Activated naive CD8-positive, alpha-beta T cell treated with anti-CD3 and anti-CD28 coated beads, Interleukin-2, amount 50 U/mL, for 16 hours (primary cell): ENCODE measurements around the gene SORCS2.

Source experiments
- DNase-seq: peaks from one replicate; pipeline ENCODE4 v3.0.0-alpha.2; 2020; ENCODE audit warnings: low read depth, low spot score

Gene SORCS2

DNA sequence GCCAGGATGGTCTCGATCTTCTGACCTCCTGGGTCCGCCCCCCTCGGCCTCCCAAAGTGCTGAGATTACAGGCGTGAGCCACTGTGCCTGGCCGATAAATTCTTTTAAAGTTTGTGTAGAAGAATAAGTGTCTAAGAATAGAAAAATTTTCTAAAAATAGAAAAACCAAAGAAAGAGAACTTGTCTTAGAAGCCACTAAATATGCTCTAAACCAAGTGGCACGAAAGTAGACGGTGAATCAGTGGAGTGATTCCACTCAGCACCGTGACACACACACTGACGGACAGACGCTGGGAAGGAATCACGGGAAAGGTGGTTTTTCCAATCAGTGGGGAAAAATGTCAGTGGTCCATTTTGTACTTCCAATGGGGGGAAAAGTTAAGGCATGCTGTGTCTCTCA, 315.0 kb downstream of the SORCS2 start:
- DNase-seq, result no peak

DNA sequence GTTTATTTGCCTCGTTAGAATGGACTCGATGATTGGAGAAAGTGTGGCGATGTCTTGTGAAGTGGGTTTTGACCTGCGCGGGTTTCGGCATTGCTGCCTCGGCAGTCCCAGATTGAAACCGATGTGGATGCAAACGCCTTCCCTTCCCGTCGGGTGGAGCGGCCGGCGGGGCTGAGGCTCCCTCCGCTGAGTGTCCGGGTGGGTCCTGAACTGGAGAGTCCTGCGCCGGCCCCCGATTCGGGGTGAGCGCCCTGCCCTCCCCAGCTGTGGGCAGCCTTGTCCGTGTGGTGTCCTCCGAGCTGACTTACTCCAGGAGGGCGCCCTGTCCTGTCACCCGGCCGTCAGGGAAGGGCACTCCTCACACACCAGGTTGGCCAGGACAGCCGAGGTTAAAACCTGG, 317.7 kb downstream of the SORCS2 start:
- no peak for DNase-seq

DNA sequence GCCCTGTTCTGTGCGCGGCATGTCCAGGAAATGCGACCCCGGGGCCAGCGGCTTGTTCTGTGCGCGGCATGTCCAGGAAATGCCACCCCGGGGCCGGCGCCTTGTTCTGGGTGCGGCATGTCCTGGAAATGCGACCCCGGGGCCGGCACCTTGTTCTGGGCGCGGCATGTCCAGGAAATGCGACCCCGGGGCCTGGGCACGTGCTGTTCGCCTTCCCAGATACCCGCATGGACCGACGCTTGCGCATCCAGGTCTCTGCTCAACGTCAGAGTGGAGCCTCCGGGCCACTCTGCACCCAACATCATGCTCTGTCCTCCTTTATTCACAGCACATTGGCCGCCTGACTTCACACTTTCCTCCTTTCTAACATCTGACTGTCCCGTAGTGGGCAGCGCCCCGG, 318.2 kb downstream of the SORCS2 start:
- no peak for DNase-seq

DNA sequence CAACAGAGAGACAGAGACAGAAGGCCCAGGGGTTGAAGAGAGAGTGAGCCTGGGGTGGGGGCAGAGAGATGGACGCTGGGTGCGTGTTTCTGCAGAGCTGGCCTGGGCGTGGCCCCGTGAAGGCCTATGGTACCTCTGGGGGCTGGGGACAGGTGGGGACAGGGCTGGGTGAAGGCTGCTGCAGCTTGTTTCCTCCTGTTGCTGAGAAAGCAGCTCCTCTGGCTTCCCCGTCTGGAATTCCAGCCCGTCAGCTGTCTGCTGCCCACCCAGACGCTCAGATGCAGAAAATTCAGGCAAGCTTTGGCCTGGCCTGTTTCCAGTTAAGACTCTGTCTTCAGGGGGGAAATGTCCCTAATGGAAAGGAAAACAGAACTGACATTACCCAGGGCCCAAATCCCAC, 319.2 kb downstream of the SORCS2 start:
- no peak for DNase-seq

DNA sequence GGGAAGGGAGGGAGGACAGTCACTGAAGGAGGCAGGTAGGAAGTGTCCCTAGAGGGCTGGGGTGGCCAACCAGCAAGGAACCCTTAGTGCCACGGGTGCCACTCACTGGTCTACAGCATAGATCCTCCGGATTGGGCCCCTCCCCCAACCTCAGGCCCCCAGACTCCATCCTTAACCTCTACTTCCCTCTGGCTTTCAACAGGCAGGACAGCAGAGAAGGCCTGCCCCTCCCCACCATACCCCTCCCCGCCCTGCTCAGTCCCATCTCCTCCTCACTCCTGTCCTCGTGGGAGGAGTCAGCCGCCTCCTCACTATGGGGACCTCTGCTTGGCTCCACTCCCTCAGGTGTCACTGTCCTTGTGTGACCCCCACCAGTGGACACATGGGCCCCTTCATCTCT, 320.1 kb downstream of the SORCS2 start:
- DNase-seq, result no peak

DNA sequence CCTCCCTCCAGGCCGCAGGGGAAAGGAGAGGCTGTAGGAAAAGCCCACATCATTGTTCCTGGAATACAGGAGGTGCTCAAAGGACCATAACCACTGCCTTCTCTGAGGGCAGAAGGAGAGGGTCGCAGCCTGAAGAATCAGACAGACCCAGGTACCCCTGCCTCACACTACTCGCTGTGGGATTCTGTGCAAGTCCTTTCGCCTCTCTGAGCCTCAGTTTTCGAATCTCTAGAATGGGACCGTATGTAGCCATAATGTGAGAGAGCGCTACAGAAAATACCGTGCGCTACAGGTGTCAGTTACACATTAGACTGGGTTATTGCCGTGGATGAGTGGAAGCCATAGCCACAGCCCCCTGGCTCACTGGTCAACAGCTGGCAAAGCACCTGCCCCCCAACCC, 320.6 kb downstream of the SORCS2 start:
- no peak for DNase-seq

DNA sequence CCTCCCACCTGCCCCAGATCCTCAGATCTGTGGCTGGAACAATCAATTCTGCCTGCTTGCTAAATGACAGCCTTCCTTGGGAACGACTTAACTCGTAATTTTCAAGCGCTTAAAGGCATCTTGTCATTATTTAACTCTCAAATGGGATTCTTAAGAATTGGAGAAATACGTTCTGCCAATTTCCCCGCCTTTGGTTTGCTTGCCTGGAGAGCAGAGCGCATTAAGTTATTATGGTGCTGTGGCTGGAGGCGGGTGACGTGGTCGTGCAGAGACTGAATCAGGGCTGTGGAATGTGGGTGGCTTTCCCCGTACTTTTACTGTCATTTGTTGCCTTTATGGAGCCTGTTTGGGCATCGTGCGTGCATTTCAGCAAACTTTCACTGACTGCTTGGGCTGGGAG, 321.3 kb downstream of the SORCS2 start:
- no peak for DNase-seq

DNA sequence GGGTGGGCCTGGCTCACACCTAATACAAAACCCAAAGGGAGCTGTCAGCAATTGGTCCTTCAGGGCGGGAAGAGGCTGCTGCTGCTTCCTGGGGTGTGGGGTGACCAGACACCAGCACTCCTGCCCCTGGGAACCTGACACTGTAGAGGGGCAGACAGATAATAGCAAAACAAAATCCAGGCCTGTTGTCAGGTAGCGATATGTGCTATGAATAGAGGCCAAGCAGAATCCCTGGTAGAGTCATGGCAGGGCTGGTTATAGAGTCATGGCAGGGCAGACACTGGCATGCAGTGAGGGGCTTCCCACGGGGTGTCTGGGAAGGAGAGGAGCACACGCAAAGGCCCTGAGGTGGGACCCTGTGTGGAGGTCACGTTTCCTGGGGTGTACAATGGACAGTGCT, 321.9 kb downstream of the SORCS2 start:
- DNase-seq, result no peak

DNA sequence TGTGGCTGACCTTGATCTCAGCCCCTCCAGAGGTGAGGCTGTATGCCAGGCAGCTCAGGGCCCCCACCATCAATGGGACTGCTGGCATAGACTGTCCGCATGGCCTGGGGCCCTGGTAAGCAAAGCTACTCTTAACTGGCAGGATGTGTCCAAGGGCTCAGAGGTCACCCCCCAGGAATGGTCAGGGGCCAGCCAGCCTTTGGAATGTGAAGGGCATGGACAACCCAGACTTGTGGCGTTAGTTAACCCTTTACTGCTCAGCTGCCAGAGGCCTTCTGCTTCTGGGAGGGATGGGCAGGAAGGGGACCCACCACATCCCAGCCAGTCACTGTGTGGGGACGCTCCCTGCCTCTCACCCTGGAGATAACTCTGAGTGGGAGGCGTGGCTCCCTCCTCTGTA, 322.5 kb downstream of the SORCS2 start:
- no peak for DNase-seq

DNA sequence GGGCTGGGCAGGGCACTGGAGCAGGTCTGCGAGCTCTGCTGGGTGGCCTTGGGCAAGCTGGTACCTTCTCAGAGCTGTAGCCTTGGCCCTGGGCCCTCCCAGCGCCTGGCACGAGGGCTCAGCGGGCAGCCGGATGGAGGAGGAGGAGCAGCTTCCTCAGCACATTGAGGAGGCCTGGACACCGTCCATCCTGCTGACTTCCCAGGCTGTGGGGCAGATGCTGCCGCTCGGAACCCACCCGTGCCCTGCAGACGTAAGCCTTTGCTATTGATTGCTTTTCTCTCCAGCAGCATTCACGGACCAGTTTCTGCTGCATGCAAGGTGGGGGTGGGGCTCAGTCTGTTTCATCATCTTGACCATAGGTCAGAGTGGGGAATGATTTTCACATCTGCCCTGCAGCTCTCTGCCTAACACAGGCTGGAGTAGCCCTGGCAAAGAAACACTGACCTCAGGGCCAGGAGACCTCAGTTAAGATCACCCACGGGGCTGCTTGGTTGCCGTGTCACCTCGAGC, 323.1 kb downstream of the SORCS2 start:
- no peak for DNase-seq

DNA sequence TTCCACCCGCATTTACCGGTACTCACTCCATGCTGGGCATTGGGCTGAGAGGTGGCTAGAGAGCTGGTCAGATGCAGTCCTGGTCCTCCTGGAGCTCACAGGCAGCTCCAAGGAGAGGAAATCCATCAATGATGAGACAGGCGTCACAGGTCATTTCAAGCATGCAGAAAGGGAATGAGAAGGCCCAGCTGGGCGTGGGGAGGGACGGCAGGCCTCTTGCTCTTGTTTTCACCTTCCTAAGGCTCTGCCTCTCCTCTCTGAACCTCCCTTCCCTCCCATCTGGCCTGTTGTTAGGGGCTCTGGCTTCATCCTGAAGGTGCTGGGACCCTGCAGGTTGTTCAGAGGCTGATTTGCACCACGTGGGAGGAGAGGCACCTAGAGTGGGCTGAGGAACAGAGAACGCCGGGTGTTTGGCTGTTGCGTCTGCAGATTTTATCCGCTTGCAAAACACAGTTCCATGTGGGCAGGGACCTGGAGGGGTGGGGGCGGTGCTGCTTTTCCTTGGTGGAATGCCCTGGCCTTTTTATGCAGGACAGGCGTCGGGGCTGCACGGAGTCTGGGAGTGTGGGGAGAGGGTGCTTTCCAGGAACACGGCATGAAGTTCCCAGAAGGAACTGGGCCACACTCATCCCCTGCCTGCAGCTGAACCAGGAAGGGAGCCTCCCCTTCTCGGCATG, 323.9 kb downstream of the SORCS2 start:
- DNase-seq, result no peak

DNA sequence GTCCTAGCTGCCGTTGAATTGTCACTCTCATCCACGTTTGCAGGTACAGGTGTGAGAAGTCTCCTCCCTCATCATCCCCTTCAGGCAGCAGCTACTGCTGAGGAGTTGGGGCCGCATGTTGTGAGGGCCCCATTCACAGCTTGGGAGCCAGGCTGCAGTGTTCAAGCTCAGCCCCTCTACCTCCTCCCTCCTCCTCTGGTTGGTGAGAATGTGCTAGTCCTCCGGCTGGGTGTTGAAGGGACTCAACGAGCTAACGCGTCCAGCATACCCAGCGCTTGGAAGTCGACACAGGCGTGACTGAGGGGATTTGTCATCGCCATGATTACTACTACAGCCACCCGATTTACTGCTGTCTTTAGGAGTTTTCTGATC, 324.4 kb downstream of the SORCS2 start:
- DNase-seq, result no peak

DNA sequence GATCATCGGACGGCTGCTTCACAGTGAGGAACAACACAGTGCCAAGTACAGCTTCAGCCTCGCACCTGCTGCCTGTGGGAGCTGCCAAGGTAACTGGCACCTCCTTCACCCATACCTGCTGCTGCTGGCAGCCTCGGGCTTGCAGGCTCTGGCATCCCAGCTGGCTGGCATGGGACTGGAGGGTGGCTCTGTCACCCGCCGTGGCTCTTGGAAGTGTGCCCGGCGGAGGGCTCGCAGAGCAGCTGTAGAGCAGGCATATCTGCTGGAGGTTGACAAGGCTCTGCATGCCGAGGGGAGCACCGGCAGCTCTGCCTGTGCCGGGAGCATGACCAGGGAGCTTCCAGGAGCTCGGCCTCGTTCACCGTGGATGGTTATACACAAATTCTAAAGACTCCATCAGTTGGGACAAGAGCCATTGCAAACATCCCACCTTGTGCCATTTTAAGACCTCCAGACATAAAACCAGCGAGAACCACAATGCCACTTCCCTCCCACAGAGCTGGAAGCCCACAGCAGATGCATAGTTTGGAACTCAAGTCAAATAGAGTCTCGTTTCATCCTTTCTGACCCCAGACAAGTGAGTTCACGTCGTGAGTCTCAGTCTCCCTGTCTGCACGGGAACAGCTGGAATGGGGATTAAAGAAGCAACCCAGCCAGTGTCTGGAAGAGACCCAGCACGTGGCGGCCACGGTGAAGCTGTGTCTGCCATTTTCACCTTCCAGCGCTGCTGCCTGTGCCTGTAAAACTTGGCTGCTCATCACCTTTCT, 326.7 kb downstream of the SORCS2 start:
- no peak for DNase-seq

DNA sequence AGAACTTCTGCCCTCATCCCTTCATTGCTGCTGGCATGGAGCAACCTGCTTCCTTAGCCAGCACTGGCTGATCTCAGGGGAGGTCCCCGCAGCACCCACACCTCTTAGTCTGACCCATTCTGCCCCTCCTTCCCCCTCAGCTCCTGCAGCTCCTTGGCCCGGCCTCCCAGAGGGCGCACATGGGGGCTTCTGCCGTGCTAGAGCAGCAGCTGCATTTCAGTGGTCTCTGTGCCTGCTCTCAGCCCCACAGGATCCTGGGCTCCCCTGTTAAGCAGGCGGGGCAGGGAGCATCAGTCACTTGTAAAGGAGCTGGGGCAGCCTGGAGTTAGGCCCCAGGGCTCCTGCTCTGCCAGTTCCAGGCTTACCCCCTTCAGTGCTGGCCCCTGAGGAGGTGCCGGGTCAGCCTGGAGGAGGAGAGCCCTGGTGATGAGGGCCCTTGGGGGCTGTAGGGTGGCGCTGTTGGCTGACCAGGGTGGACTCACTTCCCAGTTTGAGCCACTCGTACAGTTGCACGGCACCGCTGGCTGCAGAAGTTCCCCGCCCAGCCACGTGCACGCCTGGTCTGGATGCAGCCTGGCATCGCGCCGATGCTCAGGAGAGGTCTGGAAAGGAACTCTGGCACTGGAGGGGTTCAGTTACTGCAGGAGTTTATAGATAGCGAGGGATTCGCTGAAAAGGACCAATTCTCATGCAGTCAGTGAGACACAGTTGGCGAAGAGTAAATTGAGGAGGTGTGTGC, 327.5 kb downstream of the SORCS2 start:
- no peak for DNase-seq

DNA sequence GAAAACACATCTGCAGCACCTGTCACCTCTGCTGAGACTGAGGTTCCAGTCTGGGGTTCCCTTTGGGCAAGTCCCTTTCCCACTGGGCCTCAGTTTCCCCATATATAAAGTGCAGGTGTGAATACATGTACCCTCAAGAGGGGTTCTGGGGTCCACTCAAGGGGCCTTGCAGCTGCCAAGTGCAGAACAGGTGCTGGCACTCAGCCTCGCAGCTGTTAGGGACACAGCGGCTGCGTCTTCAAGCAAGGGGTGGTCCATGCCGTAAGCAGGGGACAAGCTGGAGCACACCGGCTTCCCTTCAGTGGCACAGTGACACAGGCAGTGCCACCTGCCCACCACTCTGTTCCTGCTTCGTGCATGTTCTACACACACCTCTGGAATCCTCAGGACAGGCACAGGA, 329.3 kb downstream of the SORCS2 start:
- no peak for DNase-seq

DNA sequence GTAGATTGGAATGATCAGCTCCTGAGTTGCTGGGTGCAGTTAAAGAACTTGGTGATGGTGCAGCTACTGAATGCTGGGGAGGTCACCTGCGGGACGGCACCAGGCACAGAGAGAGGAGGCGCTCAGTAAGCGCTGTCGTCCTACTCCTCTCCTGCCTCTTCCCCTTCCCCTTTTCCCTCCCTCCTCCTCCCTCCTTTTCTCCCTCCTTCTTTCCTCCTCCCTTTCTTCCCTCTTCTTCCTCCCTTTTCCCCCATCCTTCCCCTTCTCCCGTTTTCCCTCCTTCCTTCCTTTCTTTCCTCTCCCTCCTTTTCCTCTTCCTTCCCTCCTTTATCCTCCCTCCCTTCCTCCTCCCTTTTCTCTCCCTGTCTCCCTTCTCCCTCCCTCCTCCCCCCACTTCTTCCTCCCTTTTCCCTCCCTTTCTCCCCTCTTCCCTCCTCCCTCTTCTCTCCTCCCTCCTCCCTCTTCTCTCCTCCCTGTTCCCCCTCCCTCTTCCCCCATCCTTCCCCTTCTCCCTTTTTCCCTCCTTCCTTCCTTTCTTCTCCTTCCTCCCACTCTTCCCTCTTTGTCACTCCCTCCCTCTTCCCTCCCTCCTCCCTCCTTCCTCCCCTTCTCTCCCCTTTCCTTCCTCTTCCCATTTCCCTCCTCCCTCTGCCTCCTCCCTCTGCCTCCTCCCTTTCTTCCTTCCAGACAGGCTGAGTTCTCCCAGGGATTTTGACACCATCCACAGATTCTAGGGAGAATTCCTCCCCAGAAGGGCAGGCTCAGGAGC, 330.3 kb downstream of the SORCS2 start:
- DNase-seq, result no peak

DNA sequence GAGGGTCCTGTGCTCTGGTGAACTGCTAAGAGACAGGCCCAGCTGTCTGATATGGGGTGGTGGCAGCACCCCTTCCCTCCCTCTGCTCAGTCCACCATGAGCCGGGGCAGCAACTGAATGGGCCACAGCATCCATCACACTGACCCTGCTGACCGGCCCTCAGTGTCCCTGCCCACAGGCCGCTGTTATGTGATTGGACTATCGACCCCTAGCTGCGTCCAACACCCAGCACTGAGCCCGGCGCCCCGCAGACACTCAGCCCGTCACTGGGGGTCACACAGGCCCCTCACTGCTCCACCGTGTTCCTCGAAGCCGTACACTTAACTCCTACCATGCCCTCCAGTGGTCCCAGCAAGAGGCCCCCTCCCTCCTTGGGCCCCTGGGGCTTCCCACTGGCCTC, 331.2 kb downstream of the SORCS2 start:
- no peak for DNase-seq

DNA sequence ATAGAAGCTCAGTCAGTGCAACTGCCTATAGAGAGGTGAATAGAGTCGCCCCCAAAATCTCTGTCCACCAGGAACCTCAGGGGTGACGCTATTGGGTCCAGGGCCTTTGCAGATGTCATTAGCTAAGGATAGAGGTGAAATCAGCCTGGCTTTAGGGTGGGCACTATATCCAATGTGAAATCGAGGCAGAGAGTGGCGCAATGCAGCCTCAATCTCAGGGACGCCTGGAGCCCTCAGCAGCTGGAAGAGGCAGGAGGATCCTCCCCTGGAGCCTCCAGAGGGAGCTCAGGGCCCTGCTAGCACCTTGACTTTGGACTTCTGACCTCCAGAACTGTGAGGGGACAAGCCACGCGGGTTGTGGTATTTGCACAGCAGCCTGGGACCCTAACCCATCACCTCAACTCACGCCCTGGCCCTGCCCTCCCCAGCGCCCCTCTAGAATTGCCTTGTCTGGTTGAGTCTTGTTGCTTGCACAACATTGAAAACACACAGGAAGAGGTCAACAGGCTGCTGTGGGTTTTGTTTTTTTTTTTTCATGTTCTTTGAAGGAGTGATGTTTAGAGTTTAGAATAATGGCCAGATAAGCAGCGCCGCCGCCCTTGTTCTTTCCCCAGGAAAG, 331.8 kb downstream of the SORCS2 start:
- DNase-seq, result no peak

DNA sequence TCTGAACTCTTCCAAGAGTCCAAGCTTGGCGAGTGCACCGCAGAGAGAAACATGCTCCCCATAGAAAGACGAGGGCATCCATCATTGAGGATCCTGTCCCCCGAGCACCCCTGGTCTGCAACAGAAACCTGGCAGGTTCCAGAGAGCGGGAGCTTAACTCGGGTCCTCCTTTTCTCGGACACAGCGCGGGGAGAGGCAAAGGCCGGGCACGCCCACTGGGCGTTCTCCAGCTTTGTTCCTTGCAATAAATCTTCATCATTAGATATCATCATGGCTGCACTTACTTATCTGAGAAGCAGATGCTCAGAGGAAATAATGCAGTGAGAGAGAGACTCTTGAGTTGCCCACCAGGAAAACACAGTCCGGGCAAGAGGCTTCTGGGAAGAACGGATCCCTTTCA, 332.5 kb downstream of the SORCS2 start:
- DNase-seq, result no peak

DNA sequence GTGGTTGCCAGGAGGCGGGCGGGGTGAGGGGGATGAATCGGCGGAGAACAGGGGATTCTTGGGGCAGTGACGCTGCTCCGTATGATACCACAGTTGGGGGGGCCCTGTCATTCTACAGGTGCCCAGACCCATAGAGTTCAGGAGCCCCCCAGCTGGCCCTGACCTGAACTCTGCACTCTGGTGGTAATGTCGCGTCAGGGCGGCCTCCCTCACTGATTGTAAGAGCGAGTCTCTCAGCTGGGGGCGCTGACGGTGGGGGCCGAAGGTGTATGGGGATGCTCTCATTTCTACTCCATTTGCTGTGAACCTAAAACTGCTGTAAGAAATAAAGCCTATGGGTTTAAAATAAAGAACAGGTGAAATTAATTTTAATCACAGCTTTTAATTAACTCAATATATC, 334.2 kb downstream of the SORCS2 start:
- no peak for DNase-seq

DNA sequence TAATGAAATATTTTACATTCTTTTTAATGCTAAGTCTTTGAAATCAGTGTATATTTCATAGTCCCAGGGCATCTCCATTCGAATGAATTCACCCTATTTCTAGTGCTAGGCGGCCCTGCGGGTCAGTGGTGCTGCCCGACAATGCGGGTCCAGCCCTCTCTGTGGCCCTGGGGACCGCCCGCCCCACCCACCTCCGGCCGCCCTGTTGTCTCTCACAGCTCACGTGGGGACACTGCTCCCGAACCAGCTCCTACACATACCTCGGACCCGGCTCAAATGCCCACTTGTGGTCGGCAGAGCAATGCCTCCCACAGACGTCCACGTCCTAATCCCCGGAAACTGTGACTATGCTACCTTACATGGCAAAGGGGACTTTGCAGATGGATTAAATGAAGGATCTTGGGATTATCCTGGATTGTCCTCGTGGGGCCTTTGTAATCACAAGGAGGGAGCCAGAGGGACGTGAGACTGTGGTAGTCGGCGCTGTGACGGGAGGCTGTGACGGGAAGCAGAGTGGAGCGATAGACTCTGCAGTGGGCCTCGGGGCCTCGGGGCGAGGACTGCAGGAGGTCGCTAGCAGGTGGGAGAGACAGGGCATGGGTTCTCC, 334.7 kb downstream of the SORCS2 start:
- DNase-seq, result no peak
